HG02870 (cell line): Measurements from ENCODE around the gene RXRA.

Experiments
- ATAC-seq: cut with Tn5 transposase; IDR thresholded peaks from one replicate; pipeline ENCODE4 v1.9.1; 2021; ENCODE audit warnings: mild to moderate bottlenecking, moderate library complexity; ENCODE audit not compliant: unreplicated experiment

RXRA gene

DNA sequence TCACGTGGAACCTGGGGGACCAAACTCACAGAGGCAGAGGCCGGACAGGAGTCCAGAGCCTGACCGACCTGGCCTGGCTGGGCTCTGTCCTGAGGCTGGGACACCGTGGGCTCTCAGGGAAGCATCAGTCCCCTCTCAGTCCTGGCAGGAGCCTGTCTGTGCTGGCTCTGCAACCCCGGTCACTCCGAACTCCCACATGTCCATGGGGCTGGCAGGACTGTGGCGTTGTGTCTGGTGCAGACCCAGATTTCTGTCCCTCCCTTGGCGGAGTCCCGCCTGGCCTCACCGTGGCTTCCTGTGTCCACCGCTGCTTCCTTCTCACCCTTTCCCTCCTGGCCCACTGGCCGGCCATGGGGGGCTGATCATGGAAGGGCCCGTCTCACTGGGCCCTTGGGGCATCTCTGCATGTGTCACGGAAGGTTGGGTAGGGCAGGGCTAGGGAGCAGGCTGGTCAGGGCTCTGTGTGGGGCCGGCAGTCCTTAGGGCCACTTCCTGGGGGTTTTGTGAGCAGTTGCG, 68.8 kb downstream of the RXRA start:
- ATAC-seq: no peak

DNA sequence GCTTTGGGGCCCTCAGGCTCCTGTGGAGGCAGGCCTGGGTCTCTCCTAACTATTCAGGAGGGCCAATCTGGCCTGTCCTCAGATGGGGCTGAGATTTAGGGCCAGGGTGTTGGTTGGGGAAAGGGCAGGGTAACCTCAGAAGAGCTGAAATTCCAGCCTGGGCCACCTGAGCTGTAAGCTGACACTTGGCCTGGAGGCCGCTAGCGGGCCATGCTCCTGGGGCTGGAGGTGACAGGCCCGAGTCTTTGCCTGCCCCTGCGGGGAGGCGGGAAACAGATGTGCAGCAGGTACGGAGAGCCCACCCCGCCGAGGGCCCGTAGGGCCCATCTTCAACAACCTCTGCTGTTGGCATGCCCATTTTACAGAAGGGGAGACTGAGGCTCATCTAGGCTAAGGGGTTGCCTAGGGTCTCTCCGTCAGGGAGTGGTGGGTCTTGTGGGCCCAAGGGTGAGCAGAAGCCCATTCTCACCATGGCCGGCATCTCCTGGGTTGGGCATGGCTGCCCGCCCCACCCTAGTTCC, 69.5 kb downstream of the RXRA start:
- no peak for ATAC-seq

DNA sequence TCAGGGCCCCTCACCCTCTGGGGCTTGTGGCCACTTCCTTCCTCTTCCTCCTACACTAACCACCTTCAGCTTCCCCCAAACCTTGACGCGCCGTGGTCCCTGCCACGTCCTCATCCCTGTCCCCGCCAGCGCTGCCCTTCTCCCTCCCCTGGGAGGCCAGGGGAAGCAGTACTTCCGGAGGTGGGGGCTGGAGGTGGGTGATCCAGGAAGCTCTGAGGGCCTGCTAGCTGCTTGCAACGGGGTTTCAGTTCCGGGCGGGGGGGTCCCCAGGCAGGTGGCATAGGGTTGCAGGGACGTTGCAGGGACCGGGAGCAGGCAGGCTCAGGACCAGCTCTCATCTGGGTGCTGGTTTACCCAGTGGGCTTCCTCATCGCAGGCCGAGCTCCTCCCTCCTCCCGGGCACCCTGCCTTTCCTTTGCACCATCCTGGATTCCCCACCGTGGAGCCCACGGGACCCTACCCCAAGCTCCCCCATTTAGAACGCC, 70.0 kb downstream of the RXRA start:
- ATAC-seq: no peak

DNA sequence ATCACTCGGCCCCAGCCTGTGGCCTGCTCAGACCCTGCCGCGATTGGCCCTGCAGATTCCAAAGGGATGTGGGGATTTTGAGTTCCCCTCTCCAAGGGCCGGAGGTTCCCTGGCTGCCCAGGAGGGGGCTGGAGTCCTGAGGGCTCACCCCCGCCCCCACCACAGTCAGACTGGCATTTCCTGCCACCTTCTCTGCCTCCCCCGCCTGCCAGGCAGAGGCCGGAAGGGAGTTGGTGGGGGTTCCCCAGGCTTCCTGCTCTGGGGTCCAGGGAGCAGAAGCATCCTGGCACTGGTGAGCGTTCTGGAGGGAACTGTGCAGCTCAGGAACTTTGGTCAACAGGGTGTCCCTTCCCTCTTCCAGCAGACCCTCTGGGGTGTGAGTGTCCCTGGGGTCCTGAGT, 70.6 kb downstream of the RXRA start:
- no peak for ATAC-seq

DNA sequence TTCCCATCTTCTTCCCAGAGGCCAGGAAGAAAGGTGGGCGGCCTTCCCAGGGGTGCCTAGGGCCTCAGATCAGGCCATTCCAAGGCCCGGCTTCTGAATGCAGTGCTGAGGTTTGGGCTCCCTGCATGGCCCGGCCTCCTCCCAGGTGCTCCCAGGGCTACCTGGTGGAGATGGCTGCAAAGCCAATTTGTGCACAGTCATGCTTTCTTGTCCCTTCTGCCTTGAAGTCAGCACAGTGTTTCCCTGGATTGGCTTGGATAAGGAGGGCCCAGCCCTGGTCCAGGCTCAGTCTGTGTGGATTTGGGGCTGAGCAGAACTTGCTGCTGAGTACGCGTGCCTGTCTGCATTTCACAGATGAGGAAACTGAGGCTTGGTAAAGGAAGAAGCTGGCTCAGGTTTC, 72.5 kb downstream of the RXRA start:
- no peak for ATAC-seq

DNA sequence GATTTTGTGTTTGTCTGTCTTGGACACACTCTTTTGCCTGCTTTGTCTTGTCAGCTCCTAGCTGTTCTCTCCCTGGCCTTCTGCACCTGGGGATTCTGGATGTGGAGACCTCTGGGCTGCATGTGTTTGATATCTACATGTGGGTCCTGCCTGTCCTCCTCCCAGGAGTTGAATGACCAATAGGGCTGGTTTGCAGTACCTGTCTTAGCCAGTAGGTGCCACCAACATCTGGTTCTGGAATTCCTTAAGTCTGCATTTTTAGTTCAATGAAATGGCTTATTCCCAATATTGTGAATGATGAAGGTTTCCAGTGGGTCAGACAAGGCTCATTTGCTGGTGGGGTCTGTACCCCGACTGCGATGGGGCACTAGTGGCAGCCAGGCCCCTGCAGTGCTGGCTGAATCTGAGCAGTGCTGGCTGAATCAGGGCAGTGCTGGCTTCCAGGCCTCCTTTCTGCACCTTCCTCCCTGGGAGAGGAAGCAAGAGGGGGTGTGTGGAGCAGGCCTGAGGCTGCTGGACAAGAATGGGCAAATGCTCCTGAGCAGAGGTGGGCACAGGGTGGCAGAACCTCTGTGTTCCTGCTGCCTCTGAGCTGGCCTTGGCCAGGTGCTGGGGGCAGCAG, 73.3 kb downstream of the RXRA start:
- no peak for ATAC-seq

GRCh38 chr9:134400283-134400682, 74.0 kb downstream of the RXRA start:
- ATAC-seq: no peak

DNA sequence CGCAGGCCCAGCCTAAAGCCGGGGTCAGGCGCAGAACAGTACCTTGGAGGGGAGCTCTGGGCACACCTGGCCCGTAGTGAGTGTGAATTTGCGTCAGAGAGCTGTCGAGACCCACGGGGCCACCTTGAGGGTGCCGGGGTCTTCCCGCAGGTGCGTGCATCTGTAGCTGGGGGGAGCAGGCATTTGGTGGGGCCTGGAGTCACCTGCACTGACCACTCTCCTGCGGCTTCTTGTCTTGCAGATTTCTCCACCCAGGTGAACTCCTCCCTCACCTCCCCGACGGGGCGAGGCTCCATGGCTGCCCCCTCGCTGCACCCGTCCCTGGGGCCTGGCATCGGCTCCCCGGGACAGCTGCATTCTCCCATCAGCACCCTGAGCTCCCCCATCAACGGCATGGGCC, 75.1 kb downstream of the RXRA start:
- no peak for ATAC-seq

- ATAC-seq: no peak
Measured at GRCh38 chr9:134402182-134402581, 75.9 kb downstream of the RXRA start.

DNA sequence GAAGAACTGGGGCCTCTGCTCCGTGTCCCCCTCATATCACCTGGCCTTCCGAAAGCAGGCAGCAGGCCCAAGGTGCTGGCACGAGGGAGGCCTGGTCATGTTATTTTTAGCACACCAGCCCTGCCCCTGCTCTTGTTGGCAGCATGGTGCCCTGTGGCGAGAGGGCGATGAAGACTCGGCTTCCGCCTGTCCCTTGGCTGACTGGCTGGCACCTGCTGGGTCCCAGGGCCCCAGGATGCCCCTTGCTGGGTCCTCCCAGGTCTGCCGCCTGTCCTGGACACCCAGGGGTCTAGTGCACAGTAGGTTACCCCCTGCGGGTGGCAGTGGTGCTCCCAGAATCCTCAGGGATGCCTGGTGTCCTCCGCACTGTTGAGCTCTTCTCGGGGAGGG, 77.0 kb downstream of the RXRA start:
- no peak for ATAC-seq

DNA sequence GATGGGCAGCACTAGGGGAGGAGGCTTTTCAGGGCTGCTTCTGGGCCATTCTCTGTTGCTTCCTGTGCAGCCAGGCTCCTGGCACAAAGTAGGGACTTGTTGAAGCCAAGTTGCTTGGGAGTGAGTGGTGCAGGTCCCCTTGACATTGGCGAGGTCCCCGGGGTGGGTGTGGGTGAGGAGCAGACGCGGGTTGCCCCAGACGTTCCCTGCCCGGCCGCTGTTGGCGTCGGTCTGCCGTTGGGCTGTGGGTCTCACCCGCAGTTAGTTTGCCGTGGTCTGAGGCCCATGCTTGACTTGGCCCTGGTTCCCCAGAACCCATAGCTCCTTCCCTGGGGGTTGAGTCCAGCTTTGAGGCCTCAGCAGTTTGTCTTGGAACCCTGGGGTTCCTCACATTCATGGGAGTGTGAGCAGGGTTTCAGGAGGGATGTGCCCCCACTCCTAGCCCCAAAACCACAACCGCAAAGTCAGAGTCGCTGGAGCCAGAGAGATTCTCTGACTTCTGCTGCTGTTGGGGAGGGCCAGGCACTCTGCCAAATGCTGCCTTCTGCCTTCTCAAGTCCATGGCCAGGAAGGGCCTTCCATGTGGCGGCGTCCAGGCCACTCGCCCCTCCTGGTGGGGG, 77.5 kb downstream of the RXRA start:
- ATAC-seq: no peak

- ATAC-seq: no peak
Measured at GRCh38 chr9:134404376-134405358, 78.4 kb downstream of the RXRA start.

GRCh38 chr9:134405527-134405926, 79.3 kb downstream of the RXRA start:
- no peak for ATAC-seq

- no peak for ATAC-seq
Measured at GRCh38 chr9:134406366-134407120, 80.3 kb downstream of the RXRA start.

DNA sequence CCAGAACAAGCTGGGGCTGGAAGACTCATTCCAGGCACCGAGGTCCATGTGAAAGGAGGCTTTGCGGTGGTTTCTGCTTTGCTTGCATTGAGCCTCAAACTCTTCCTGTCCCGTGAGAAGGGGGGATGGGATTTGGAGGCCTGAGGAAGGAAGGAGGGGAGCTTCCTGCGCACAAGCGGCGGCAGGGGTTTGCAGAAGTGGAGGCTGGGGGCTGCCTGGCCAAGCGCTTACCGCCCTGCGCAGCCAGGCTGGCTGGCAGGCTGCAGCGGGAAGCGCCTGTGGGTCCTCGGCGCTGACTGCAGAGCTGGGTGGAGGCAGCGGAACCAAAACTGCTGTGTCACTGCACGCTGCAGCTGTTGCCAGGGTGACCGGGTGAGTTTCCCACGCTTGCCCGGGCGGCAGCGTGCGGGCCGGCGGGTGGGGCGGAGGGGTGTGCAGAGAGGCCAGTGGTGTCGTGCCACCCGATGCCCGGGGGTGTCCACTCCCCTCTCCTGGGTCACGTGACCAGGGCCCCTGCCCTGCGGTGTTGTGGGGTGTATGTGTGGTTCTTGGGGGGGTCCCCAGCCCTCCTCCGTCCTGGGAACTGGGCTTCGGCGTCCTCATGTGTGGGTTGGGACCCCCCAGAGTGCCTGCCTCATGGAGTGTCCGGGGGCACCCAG, 81.0 kb downstream of the RXRA start:
- peak; percentile 65 for ATAC-seq

GRCh38 chr9:134408389-134408788, 82.1 kb downstream of the RXRA start:
- no peak for ATAC-seq

DNA sequence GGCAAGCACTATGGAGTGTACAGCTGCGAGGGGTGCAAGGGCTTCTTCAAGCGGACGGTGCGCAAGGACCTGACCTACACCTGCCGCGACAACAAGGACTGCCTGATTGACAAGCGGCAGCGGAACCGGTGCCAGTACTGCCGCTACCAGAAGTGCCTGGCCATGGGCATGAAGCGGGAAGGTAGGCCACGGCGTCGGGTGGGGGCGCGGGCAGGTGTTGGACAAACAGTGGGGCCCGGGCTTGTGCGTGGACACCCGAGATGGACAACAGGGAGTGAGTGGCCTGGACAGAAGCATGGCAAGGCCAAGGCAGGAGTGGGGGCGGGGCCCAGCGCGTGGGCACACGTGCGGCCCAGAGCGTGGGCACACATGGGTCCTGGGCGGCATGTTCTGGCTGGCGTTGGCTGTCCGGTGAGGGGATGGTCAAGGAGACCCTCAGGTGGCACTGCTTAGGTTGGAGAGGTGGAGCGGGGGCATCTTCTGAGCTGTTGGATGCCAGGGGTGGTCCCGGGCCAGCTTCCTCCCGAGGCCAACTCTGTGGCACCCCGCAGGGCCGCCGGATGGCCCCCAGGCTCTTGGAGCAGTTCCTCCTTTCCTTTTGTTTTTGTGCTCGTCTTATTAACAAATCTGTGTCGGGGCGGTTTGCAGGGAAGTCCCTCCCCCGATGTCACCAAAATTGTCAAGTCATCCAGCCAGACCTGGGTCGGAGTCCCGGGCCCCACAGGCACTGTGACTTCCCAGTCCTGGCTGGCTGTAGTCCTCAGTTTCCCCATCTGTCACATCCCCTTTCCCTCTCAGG, 82.9 kb downstream of the RXRA start:
- no peak for ATAC-seq

DNA sequence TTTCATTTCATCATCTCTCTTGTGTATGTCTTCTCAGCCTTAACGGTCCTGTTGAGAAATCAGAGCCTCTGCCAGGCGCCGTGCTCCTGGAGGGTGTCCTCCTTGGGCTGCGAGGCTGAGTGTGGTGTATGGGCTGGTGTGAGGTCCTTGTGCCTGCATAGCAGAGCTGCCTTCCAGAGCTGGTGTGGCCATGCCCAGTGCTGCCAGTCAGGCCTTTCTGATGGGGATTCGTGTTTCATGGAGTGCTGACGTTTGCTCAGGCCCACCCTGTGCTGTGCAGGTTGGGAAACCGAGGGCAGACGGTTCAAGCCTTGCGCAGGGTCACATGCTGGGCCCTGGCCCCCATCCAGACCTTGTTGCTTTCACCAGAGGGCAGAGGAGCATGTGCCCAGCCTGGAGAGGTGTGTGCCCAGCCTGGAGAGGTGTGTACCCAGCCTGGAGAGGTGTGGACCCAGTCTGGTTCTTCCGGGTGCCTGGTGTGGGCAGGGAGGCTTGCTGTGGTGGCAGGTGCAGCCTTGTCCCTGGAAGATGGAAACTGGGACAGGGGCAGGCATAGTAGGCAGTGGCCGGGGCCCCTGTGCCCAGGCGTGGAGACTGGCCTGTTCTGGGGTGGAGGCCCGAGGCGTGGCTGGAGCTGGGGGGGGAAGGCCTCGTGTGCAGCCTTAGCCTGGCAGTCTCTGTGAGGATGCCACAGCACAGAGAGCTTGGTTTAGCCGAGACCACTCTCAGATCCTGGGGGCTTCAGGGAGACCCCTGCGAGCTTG, 84.0 kb downstream of the RXRA start:
- no peak for ATAC-seq

- ATAC-seq: no peak
Measured at GRCh38 chr9:134410835-134411217, 84.6 kb downstream of the RXRA start.
